Measurements from ENCODE around the gene CLDN16.

The CLDN16 gene, protein sequence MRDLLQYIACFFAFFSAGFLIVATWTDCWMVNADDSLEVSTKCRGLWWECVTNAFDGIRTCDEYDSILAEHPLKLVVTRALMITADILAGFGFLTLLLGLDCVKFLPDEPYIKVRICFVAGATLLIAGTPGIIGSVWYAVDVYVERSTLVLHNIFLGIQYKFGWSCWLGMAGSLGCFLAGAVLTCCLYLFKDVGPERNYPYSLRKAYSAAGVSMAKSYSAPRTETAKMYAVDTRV

DNA sequence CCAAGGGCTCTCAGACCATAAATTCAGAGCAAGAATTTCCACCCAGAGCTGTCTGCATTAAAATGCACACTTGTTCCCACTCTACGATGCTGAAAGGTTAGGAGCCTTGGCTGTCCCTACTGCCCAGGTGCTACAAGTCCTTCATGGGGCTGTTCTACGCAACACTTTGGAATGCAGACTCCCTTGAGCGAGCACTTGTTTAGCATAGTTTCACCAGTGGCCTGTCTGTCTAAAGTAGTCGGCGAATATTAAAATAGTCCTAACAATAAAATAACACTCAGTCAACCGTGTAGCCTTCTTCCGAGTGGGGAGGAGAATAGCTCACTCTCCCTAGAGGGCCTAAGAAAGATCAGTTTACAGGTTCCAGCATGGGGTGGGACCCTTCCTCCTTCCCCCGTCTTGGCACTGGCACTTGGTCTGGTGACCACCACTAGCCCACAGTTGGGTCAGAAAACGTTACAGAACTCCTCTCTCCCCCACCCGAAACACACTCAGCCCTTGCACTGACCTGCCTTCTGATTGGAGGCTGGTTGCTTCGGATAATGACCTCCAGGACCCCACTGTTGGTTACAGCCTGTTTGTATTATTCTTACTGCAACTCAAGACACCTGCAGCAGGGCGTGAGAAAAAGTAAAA lies at the start of gene CLDN16:
Gene CLDN16 (plus strand): TSS at position 586 of the 636 bp plus-strand sequence. CDS start 167 bp downstream, outside the sequence.
- DNase-seq = no peak

DNA sequence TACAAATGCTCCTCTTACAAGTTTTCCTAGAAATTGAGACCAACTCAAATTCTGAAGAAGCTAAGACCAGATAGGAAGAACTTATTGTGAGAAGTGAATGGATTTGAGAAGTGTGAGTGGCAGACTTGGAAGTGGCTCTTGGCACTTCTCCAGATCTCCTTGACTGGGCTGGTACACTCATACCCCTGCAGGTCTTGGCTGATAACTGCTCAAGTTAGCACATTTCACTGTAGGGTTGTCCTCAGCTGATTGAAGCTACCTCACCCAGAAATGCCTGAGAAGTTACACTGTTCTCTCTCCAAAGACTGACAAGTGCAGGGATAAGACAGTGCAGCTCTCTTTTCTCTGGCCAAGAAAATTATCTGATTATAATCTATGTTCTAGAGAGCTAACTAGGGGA lies 49.2 kb upstream of the CLDN16 start:
- no peak for DNase-seq

DNA sequence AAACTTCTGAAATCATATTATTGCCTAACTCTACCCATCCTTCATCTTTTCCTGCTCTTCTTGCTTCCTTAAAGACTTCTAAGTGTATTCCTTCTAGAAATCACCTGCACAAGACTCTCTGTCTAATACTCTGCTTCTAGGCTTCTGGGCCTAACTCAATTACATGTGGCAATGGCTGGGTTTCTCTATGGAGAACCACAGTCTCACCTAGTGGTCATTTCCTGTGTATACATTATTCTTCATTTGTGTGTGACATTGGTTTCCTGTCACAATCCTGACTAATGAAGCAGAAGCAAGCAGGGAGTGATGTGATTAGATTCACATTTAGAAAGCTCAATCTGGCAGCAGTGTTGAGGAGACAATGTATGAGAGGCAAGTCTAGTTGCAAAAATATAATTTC lies 48.8 kb upstream of the CLDN16 start:
- DNase-seq = no peak

DNA sequence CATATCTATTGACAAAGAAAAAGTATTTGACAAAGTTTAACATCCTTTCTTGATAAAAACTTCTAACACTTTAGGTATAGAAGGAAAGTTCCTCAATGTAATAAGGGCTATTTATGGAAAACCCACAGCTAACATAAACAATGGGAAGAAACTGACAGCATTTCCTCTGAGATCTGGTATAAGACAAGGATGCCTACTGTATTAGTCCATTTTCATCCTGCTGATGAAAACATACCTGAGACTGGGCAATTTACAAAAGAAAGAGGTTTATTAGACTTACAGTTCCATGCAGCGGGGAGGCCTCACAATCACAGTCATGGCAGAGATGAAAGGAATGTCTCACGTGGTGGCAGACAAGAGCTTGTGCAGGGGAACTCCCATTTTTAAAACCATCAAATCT lies 47.9 kb upstream of the CLDN16 start:
- DNase-seq = no peak

DNA sequence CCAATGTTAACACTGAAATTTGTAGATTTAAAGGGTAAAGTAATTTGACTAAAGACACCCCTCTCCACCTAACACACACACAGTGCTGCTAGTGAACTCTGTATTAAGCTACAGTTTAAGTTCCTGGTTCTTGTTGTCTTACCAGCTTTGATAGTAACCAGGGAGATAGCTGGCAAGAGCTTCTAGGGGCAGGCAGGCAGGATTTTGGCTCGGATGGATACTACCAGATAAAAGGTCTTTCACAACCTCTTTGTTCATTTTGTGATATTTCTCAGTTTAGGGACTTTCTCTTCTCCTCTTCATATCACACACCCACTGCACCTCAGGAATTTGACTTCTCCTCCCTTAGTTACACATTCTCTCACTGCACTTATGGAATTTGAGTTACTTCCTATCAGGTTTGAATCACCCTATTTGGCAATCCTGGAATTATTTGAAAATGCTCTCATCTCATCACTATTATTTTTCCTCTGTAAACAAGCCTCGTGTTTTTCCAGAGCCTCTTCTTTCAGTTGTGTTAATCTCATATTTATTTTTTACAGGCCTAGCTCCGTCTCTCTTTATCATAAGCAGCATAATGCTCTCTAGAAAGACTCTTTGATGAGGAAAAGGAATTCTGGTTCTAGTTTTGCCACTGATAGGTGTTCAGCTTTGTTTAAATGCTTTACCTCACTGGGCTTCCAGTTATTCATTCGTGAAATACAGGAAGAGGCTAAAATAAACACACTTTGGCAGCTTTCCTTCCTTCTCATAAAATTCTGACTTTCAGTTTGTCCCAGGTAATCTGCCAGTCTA lies 42.7 kb upstream of the CLDN16 start:
- DNase-seq = no peak

DNA sequence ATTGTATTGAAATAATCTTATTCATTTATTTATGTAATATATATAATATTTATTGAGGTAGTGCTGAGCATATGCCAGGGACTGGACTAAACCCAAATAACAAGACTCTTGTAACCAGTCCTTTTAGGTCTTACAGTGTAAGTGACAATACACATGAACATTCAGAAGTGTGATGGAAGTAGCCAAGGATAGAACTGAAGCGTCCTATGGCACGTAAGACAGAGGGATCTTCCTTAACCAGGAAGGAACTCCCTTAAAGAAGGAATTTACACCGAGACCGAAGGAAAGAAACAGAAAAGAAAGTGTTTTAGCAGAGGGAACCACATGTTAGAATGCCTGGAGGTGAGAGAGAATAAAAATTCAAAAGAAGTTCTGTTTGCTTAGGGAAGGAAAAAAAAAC lies 42.1 kb upstream of the CLDN16 start:
- DNase-seq = no peak

DNA sequence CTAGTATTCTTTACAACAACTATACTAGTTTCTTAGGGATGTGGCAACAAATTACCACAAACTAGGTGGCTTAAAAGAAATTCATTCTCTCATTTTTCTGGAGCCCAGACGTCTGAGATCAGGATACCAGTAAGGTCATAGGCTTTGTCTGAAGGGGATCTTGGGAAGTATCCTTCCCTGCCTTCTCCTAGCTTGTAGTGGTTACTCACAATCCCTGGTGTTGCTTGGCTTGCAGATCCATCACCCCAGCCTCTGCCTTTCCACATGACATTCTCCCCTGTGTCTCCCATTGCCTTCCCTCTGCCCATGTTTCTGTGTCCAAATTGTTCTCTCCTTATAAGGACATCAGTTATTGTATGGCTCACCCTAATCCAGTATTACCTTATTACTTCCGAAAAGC lies 41.4 kb upstream of the CLDN16 start:
- DNase-seq = no peak

DNA sequence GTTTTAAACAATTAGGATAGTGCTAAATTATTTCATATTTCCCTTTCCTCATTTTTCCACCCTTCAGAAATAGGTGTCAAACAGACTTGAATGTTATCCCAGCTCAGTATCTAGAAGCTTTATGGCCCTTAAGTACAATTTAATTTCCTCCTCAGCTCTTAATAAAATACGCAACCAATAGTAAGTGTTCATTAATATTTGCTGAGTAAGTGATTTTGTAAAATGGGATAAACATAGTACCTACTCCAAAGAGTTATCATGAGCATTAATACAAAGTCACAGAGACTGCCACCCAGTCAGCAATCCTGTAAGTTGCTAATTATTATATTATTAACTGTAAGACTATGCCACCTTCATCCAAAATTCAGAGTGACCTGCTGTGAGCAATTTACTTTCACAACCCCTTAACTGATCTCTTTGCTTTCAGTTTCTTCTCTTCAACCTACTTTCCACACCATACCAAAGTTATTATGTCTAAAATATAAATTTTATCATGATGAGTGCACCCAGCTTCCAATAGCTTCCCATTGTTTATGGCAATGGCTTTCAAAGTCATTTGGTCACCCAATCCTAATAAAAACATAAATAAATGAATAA lies 35.0 kb upstream of the CLDN16 start:
- DNase-seq = no peak

DNA sequence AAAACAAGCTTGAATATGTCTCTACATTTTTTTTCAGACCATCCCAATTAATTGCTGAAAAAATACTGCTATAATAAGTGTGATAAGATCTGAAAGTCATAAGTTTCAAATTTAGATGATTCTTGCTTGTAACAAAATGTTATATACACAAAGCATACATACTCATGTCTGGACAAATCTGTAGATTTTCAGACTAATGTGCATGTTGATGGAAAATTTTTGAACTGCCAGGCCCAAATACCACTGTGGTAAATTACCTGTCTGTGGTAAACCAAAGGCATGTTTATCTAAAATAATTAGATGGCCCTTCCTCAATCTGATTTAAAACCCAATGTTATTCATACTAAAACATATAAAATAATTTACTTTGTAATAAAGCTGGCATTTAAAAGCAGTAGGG lies 31.7 kb upstream of the CLDN16 start:
- no peak for DNase-seq

DNA sequence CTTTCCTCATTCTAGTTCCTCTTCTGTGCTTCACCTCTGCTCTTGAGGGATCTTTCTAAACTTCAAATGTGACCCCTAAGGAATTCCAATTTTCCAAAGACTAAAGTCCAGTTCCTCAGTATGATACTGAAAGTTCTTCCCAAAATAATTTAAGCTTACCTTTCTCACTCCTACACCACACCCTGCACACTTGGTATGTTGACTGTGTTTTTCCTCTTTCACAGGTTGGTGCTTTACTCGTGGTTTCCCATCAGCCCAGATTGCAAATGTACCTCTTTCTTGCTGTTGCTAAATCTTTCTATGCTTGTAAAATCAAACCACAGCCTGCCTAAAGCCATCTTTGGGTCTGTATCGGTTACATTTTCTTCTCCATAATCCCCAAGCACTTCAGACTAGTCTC lies 30.5 kb upstream of the CLDN16 start:
- DNase-seq = no peak

DNA sequence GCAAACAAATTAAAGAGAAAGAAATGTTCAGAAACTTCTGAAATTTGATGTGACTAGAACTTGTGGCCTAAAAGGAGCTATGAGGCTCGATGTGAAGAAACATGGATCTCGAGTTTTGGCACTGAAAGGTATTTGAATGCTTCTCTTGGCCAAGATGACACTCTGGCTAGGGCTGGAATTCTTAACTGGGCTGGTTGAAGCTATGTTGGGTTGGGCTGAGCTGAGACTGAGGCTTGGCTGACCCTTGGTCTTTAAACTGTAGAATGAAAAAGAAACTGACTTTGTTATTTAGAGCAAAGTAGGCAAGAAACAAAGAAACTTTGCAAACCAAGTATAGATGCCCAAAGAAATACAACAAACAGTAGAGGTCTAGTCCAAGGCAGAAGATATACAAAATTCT lies 28.1 kb upstream of the CLDN16 start:
- DNase-seq = no peak

DNA sequence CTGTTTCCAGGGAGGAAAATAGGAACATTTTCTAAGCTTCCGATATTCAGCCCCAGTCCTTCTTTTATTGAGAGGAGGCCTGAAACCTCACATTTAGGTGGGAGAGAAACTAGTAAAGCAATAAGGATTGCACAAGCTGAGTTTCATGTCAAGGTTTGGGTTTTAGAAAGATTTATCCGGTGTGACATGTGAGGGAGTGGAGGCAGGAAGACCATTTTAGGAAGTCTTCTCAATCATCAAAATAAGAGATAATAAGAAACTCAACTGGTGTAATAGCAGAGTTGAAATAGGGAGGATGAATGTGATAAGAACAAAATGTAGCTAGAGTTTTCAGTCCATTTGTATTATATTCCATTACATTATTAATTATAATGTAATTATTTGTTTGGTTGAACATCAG lies 27.7 kb upstream of the CLDN16 start:
- DNase-seq = no peak

DNA sequence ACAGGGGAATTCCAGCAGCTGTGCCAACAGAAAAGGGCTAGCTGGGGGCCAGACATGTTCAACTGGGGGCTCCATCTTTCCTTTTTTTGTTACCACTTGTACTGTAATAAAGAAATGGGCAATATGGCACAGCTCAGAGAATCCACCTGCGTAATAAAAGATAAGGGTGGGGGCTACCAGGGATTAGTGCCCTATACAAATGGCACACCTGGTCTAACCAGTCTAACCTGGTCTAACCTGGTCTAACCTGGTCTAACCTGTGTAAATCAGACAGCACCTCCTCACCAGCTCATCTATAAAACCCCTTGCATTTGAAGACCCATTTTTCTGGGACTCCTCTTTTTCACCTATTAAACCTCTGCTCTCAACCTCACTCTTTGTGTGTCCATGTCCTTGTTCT lies 26.2 kb upstream of the CLDN16 start:
- DNase-seq = no peak

DNA sequence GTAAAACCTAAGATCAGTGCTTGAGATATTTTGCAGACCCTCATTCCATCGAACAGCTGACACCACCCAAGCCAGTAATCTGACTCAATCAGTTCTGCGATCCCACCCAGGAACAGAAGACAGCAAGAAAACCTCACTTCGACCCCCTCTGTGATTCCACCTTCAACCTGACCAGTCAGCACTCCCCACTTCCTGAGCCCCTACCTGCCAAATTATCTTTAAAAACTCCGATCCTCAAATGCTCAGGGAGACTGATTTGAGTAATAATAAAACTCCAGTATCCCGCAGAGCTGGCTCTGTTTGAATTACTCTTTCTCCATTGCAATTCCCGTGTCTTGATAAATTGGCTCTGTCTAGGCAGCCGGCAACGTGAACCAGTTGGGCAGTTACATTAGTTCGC lies 25.7 kb upstream of the CLDN16 start:
- no peak for DNase-seq

DNA sequence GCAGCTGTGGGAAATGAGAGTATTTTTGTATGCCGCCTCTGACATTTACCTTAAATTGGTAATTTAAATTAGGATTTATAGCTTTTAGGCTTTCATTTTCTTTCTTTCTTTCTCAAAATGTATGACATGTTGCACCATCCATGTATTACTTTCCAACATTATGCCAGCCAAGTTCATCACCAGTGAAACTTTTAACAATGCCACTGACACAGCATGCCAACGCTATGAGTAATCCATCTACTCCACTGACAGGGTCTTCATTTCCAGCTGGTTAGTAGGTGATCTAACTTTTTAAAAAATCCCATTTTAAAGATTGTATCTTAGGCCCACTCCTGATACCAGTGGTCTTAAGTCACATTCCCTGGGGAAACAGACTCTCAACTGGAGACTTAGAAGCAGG lies 21.8 kb upstream of the CLDN16 start:
- no peak for DNase-seq

DNA sequence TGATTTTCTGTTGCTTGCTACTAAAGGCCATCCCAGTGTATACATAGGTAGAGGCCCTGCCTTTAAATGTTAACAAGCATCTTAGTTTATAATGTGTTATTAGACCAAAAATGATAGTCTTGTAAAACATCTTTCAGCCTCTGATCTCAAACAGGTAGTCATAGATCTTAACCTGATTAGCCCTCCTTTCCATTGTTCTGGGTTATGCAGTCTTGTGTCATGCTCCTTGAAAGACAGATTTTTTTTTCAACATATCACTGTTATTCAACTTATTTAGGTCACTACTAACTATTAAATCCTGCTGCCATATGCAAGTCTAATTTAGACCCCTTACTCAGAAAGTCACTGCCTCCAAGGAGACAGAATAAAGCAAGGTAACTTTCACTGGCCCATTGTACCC lies 19.1 kb upstream of the CLDN16 start:
- DNase-seq = no peak

DNA sequence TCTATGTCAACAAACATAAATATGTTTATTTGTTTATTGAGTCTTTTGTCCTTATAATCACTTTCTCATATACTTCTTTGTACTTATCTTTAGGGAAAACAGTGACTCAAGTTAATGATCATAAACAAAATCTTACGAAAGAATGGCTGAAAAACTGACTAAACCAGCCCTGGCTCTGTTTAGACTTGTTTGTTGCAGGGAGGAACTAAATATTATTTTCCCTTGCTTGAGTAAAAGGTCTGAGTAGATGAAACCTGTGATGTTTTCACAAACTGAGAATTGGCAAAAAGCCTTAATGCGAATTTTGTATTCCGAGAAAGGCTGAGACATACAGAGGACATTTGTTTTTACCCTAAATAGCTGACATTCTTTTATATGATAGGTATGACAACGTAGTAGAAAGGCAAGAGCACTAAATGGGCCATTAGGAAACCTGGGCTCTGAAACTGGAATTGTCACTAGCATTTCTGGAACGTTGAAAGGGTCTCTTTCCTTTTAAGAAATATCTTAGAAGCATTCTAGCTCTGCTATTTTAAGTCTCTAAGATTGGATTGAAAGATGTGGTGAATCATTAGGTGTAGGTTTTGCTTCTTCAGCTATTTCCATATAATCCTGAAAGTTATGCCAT lies 18.2 kb upstream of the CLDN16 start:
- no peak for DNase-seq

DNA sequence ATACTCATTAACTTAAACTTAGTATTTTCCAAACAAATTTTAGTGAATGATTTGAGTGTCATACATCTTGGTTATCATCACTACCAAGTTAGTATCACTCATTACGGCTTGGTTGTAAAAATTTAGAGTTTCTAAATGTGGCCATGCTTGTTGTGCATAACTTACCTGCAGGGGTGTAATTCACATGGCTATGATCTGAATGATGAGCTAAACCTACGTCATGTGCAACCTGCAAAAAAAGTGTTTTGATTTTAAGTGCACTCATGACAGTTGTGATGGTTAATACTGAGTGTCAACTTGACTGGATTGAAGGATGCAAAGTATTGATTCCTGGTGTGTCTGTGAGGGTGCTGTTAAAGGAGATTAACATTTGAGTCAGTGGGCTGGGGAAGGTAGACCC lies 17.6 kb upstream of the CLDN16 start:
- no peak for DNase-seq

DNA sequence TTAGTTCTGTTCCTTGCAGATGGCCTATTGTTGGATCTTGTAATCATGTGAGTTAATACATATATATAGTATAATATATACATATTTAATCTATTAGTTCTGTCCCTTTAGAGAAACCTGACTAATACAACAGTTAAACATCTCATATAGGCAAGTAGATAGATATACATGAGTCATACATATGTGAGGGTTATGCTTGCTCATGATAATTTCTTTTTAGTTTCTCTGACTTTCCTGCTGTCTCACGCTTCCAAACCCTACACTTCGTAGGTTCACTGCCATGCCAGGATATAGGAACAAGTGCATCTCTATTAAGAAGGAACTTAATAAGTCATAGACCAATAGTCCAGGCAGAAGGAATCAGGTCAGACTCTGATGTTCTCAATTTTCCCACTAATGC lies 16.8 kb upstream of the CLDN16 start:
- no peak for DNase-seq

DNA sequence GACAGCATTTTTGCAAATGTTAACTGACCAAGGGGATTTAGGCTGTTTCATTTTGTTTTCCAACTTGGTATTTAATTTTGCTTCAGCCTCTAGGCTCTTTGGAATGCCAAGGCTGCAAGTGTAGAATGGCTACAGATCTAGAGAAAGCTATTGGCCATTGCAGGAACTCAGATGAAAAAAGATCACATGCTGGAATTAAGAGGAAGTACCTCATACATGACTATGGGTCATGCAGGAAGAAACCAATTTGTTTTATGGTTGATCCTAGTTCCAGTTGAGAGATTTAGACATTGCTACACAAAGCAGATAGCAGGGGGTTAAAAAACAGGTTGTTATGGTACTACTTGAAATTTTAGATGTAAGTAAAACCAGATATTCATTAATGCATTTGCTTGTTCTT lies 12.7 kb upstream of the CLDN16 start:
- no peak for DNase-seq

DNA sequence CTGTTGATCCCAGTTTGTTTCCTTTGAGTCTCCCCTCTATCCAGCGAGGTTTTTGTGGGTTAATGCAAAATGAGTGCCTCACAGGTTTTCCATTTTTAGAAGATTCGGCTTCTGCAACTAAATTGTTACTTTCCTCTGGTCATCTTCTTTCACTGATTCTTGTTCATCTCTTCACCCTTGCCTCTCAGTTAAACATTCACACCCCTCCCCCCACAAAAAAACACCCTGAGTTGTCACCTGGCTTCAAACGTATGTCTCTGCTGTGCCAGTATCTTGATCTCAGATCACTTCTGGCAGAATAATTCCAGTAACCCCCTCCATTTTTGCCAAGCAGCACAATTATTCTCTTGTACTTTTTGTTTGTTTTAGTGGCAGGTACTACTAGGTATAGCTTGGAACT lies 12.3 kb upstream of the CLDN16 start:
- no peak for DNase-seq

DNA sequence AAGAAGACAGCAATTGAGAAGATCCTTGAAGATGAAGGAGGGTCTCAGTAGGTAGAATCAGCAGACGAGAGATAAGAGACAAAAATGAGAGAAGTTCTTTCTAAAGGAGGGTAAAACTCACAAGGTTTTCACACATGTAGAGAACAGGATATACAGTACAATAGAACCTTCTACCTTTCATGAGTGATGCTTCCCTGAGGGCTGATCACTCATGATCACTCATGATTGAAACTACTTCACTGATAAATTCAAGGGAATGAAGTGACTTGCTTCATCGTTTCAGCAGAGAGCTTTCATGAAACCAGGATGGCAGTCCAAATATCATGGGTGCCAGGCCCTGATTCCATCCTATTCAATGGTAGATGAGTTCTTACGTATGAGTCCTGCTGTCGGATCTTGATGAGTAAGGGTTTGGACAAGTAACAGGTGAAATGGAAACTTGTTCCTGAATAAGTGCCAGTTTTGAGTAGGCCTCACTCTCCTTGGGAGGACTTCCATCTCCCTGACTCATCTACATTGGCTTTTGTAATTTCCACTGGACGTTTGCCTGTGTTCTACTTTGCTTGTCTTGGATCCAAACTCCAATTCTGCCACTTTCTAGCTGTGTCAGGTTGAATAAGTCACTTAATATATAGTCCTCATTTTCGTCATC lies 9.6 kb upstream of the CLDN16 start:
- DNase-seq = no peak

DNA sequence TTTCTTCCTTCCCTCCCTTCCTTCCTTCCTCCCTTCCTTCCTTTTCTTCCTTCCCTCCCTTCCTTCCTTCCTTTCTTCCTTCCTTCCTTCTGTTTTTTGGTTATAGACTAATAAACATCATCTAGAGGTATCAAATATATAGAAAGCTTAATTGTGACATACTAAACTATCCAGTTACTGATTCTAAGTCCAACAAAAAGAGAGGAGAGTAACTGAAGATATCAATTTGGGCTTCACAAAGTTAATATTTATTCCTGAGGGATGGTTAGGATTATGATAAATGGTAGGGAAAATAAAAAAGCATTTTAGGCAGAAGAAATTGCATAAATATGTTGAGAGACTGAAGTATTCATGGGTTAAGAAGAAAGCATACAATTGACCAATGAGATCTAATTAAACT lies 7.8 kb upstream of the CLDN16 start:
- DNase-seq = no peak
